ENCODE results near the gene NUAK1.

GRCh38 chr12:106131676-106132075 lies 7.1 kb downstream of the NUAK1 start:
- TF ChIP-seq CTCF (conservative IDR thresholded peaks at IDR 0.05 in 1 of 2, IDR thresholded peaks at IDR 0.05 in 1 of 2; ENCODE audit: low read depth in 1 of 2, low read length in 2 of 2), result no peak
- TF ChIP-seq EZH2 (IDR thresholded peaks at IDR 0.05; ENCODE audit: low read length, missing control alignments), result no peak
